Neutrophil (primary cell): Measurements from ENCODE around the gene PAM16.

Experiments used
- H3K27ac ChIP-seq: fragments of 200-600 bp; sonication (generic); 2 replicates; pipeline ENCODE4 v1.5.1; 2016; ENCODE audit warnings: mild to moderate bottlenecking, moderate library complexity
- H3K27me3 ChIP-seq: fragments of 200-600 bp; sonication (generic); 2 replicates; pipeline ENCODE4 v1.6.0; 2016; ENCODE audit warnings: mild to moderate bottlenecking
- H3K36me3 ChIP-seq: fragments of 200-600 bp; sonication (generic); 2 replicates; pipeline ENCODE4 v1.5.1; 2017
- H3K4me1 ChIP-seq, 2 experiments: fragments of 200-600 bp in 1 of 2; sonication (generic) in 1 of 2; 1 replicate in 1 of 2; 2 replicates in 1 of 2; pipeline versions ENCODE4 v1.5.1 to v1.6.1; 2013 to 2016; ENCODE audit warnings: low read depth in 1 of 2, low read length in 1 of 2, mild to moderate bottlenecking in 1 of 2, moderate library complexity in 1 of 2; ENCODE audit not compliant: control insufficient read depth in 1 of 2, insufficient read depth in 1 of 2
- H3K4me3 ChIP-seq, 2 experiments: fragments of 200-600 bp in 1 of 2; sonication (generic) in 1 of 2; 1 replicate in 1 of 2; 2 replicates in 1 of 2; pipeline ENCODE4 v1.5.1; 2013 to 2016; ENCODE audit warnings: low read depth in 1 of 2, low read length in 1 of 2, mild to moderate bottlenecking in 1 of 2, moderate library complexity in 1 of 2
- H3K9me3 ChIP-seq: fragments of 200-600 bp; sonication (generic); 2 replicates; pipeline ENCODE4 v1.5.1; 2016
- TF ChIP-seq, protein P1 (sequence below): fragments of 200-600 bp; sonication (generic); IDR thresholded peaks from 2 replicates; pipeline ENCODE4 v1.5.1; 2016; ENCODE audit warnings: antibody characterized with exemption

Gene PAM16

GRCh38 chr16:4328046-4328781 lies 22.9 kb downstream of the PAM16 start:
- Histone ChIP-seq H3K36me3 (no peaks in the 10 kb centered on the region), H3K9me3 (no peaks in the 10 kb centered on the region), H3K27me3 (peaks cover 40% of the 10 kb centered on the region), H3K4me1 (peaks cover 14 to 19% of the 10 kb centered on the region in 2 experiments), H3K4me3 (peak overlapping the region; percentile 45 to 59), H3K27ac (no peak overlapping the region)
- TF ChIP-seq, protein P1, sequence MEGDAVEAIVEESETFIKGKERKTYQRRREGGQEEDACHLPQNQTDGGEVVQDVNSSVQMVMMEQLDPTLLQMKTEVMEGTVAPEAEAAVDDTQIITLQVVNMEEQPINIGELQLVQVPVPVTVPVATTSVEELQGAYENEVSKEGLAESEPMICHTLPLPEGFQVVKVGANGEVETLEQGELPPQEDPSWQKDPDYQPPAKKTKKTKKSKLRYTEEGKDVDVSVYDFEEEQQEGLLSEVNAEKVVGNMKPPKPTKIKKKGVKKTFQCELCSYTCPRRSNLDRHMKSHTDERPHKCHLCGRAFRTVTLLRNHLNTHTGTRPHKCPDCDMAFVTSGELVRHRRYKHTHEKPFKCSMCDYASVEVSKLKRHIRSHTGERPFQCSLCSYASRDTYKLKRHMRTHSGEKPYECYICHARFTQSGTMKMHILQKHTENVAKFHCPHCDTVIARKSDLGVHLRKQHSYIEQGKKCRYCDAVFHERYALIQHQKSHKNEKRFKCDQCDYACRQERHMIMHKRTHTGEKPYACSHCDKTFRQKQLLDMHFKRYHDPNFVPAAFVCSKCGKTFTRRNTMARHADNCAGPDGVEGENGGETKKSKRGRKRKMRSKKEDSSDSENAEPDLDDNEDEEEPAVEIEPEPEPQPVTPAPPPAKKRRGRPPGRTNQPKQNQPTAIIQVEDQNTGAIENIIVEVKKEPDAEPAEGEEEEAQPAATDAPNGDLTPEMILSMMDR: no peak

DNA sequence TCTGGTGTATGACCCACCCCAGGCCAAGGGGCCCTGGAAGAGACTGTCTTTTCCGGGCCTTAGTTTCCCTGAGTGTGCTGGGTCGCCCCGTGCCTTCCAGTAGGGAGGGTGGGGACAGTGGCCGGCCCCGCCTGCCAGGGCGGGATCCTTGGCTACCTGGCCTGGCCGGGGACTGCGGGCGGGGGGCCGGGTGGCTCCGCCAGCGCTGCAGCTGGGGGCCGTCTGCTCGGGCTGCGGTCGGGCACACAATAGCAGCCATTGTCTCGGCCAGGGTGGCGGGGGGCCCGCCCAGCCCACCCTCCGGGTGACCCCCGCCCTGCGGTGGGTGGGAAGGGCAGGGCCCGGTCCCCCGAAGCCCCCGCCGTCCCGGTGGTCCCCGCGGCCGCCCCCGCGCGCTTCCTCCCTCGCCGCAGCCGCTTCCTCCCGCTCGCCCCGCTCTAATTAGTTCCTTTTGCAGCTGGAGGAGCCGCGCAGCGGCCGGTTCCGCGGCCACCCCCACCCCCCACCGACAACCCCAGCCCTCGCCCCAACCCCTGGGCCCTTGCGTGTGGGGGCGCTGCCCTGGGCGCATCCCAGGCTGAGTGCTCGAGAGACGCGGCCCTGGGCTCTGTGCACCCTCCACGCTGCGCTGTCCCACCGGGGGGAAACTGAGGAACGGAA lies 23.6 kb downstream of the PAM16 start:
- H3K36me3 ChIP-seq: no peaks in the 10 kb centered on the region
- peaks cover 14 to 19% of the 10 kb centered on the region in 2 experiments for H3K4me1 ChIP-seq
- peaks cover 35% of the 10 kb centered on the region for H3K27me3 ChIP-seq
- TF ChIP-seq, protein P1: no peak
- no peak overlapping the region for H3K27ac ChIP-seq
- peak overlapping the region; percentile 45 to 59 for H3K4me3 ChIP-seq
- H3K9me3 ChIP-seq: no peaks in the 10 kb centered on the region

DNA sequence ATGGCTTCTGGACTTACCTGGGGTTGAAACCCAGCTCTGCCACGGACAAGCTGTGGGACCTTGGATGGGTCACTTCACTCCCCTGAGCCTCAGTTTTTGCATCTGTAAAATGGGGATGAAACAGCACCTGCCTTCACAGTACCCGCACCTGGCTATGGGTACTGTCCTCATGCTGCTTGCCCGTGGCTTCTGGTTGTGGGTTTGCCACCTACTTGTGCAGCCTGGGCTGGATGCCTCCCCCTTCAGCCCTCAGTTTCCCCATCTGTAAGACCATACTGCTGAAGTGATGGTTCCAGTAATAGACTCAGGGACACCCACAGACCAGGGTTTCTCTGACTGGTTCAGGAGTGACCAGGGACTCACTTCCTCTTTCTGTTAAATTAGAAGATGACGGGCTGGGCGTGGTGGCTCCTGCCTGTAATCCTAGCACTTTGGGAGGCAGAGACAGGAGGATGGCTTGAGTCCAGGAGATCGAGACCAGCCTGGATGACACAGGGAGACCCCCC lies 25.8 kb downstream of the PAM16 start:
- Histone ChIP-seq H3K27me3 (peaks cover 42% of the 10 kb centered on the region), H3K4me1 (peaks cover 14 to 19% of the 10 kb centered on the region in 2 experiments), H3K9me3 (no peaks in the 10 kb centered on the region), H3K4me3 (no peak overlapping the region), H3K36me3 (no peaks in the 10 kb centered on the region), H3K27ac (no peak overlapping the region)
- TF ChIP-seq, protein P1: no peak

DNA sequence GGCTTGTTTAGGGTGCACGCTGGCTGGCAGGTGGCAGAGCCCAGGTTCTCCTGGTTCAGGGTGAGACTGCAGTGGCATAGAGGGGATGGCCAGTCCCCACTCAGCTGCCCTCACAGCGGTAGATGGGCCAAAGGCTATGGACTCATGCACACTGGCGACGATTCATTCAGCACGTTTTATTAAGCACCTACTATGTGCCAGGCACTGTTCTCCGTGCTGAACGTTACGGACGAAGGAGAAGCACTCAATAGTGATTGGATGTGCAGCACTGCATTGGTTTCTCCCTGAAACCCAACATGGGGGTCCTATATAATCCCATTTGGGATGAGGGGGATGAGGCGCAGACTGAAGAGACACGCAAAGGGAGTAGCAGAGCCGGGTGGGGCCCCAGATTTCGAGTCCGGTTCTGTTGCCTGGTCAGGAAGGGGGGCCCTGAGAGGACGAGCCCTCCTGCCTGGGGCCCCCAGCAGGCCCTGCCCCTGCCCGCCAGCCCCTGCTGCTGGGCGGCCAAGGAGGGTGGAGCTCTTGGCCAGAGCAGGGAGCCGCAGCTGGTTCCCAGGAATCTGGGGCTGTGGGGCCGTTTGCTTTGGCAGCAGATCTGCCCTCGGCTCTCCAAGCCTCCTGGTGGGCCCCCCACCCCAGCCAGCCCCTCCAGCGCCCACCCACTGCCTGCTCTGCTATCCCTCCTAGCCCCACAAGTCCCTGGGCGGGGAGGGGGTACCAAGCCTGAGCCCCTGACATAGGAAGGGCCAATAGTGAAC lies 26.4 kb downstream of the PAM16 start:
- H3K27me3 ChIP-seq: peaks cover 48% of the 10 kb centered on the region
- no peaks in the 10 kb centered on the region for H3K9me3 ChIP-seq
- no peaks in the 10 kb centered on the region for H3K36me3 ChIP-seq
- H3K4me3 ChIP-seq: no peak overlapping the region
- H3K27ac ChIP-seq: no peak overlapping the region
- TF ChIP-seq, protein P1: no peak
- H3K4me1 ChIP-seq: peaks cover 14 to 19% of the 10 kb centered on the region in 2 experiments

DNA sequence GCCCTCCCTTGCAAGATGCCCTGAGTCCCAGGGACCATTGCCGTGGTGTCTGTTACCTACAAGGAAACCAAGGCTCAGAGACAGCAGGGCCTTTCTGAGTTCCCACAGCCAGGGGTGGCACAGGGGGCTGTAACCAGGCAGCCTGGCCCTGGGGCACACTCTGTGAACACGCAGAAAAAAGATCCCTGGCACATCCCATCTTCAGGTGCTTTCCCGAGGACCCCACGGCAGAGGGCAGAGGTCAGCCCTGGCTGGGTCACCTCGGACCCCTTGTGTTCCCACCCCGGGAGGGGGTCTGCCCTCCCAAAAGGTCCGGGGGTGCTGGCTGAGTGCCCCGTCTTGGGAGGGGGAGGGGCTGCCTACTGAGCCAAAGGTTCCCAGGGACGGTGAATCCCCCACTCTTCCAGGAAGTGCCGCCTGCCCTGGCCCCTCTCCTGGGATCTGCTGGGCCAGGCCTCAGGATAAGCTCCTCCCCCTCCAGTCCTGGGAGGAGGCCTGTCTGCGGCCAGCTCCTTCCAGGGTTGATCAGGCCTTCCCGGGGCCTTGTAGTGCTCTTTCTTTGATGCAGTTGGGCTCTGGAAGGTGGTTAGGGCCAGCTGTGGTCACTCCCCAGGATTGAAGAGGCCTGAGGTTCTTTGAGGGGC lies 27.2 kb downstream of the PAM16 start:
- Histone ChIP-seq H3K27me3 (peaks cover 50% of the 10 kb centered on the region), H3K4me3 (no peak overlapping the region), H3K4me1 (peaks cover 14 to 19% of the 10 kb centered on the region in 2 experiments), H3K36me3 (no peaks in the 10 kb centered on the region), H3K27ac (no peak overlapping the region), H3K9me3 (no peaks in the 10 kb centered on the region)
- TF ChIP-seq, protein P1: no peak
